H9 (cell line): Measurements from ENCODE around the gene PDK2. TPM values are rescaled to one million over a fixed set of nuclear protein-coding genes. Genes with fewer than 3 reads are reported as not detected.
A peak's percentile ranks its signal among the peaks of the same experiment; 100 is the strongest.

ENCODE experiments used
- DNase-seq: peaks from one replicate; pipeline ENCODE4 v3.0.0-alpha.2; 2017
- H2AFZ ChIP-seq: one replicate; pipeline ENCODE4 v1.6.1; 2013; ENCODE audit warnings: mild to moderate bottlenecking, low read length, control low read depth, moderate library complexity
- H2AK5ac ChIP-seq: 2 replicates; pipeline ENCODE4 v1.6.1; 2013; ENCODE audit warnings: low read length, control low read depth, mixed read lengths; ENCODE audit not compliant: insufficient read length
- H2BK120ac ChIP-seq: one replicate; pipeline ENCODE4 v1.6.1; 2013; ENCODE audit warnings: low read depth, mild to moderate bottlenecking, low read length, control low read depth, inconsistent platforms; ENCODE audit not compliant: poor library complexity, severe bottlenecking
- H2BK12ac ChIP-seq: 2 replicates; pipeline ENCODE4 v1.6.1; 2013; ENCODE audit warnings: low read length, control low read depth, mixed read lengths, low read depth; ENCODE audit not compliant: insufficient read length
- H2BK15ac ChIP-seq: 2 replicates; pipeline ENCODE4 v1.6.1; 2013; ENCODE audit warnings: low read depth, low read length, control low read depth
- H2BK20ac ChIP-seq: one replicate; pipeline ENCODE4 v1.6.1; 2013; ENCODE audit warnings: low read depth, mild to moderate bottlenecking, low read length, control low read depth, inconsistent platforms; ENCODE audit not compliant: poor library complexity, severe bottlenecking
- H2BK5ac ChIP-seq: 2 replicates; pipeline ENCODE4 v1.6.1; 2013; ENCODE audit warnings: low read length, control low read depth, mixed read lengths; ENCODE audit not compliant: insufficient read length
- H3K14ac ChIP-seq: 2 replicates; pipeline ENCODE4 v1.6.1; 2013; ENCODE audit warnings: low read length, control low read depth; ENCODE audit not compliant: insufficient read depth
- H3K18ac ChIP-seq: 2 replicates; pipeline ENCODE4 v1.6.1; 2013; ENCODE audit warnings: low read depth, mild to moderate bottlenecking, mixed read lengths, low read length, control low read depth; ENCODE audit not compliant: insufficient read length
- H3K23ac ChIP-seq: 2 replicates; pipeline ENCODE4 v1.6.1; 2013; ENCODE audit warnings: low read length, control low read depth, mixed read lengths, low read depth; ENCODE audit not compliant: insufficient read length
- H3K23me2 ChIP-seq: 2 replicates; pipeline ENCODE4 v1.6.1; 2013; ENCODE audit warnings: low read depth, mild to moderate bottlenecking, mixed read lengths, low read length, control low read depth; ENCODE audit not compliant: insufficient read length, poor library complexity, severe bottlenecking
- H3K27ac ChIP-seq: 2 replicates; pipeline ENCODE4 v1.5.1; 2013; ENCODE audit warnings: low read length, control low read depth, mixed read lengths, low read depth; ENCODE audit not compliant: insufficient read length
- H3K27me3 ChIP-seq: 2 replicates; pipeline ENCODE4 v1.6.1; 2013; ENCODE audit warnings: low read length, control low read depth, inconsistent platforms; ENCODE audit not compliant: insufficient read depth
- H3K4ac ChIP-seq: 2 replicates; pipeline ENCODE4 v1.6.1; 2013; ENCODE audit warnings: low read depth, mild to moderate bottlenecking, control low read depth, inconsistent platforms, low read length, moderate library complexity
- H3K4me1 ChIP-seq: 2 replicates; pipeline ENCODE4 v1.6.1; 2013; ENCODE audit warnings: low read length, control low read depth, inconsistent platforms; ENCODE audit not compliant: insufficient read depth
- H3K4me2 ChIP-seq: 2 replicates; pipeline ENCODE4 v1.6.1; 2013; ENCODE audit warnings: low read length, control low read depth, mixed read lengths; ENCODE audit not compliant: insufficient read length, insufficient read depth
- H3K56ac ChIP-seq: 2 replicates; pipeline ENCODE4 v1.6.1; 2013; ENCODE audit warnings: low read depth, mild to moderate bottlenecking, mixed read lengths, low read length, control low read depth; ENCODE audit not compliant: insufficient read length
- H3K79me1 ChIP-seq: 2 replicates; pipeline ENCODE4 v1.6.1; 2013; ENCODE audit warnings: low read depth, mild to moderate bottlenecking, moderate library complexity, low read length, control low read depth, inconsistent platforms; ENCODE audit not compliant: insufficient read depth, poor library complexity, severe bottlenecking
- H3K79me2 ChIP-seq: 2 replicates; pipeline ENCODE4 v1.6.1; 2013; ENCODE audit warnings: low read length, control low read depth, inconsistent platforms; ENCODE audit not compliant: insufficient read depth
- H3K9ac ChIP-seq: 2 replicates; pipeline ENCODE4 v1.6.1; 2013; ENCODE audit warnings: low read length, control low read depth, mixed read lengths; ENCODE audit not compliant: insufficient read length; ENCODE audit errors: extremely low read depth
- H3K9me3 ChIP-seq: one replicate; pipeline ENCODE4 v1.6.1; 2013; ENCODE audit warnings: low read depth, low read length, inconsistent platforms; ENCODE audit not compliant: control insufficient read depth
- H3T11ph ChIP-seq: one replicate; pipeline ENCODE4 v1.6.1; 2013; ENCODE audit warnings: mild to moderate bottlenecking, low read length, control low read depth, inconsistent platforms
- H4K20me1 ChIP-seq: one replicate; pipeline ENCODE4 v1.6.1; 2013; ENCODE audit not compliant: control insufficient read depth, insufficient read length, insufficient read depth
- H4K5ac ChIP-seq: 2 replicates; pipeline ENCODE4 v1.6.1; 2013; ENCODE audit warnings: low read depth, mild to moderate bottlenecking, mixed read lengths, low read length, control low read depth; ENCODE audit not compliant: insufficient read length
- H4K8ac ChIP-seq: replicated peaks from 2 replicates; pipeline ENCODE4 v1.6.1; 2013; ENCODE audit warnings: low read length, control low read depth, mixed read lengths, low read depth; ENCODE audit not compliant: insufficient read length
- H4K91ac ChIP-seq: 2 replicates; pipeline ENCODE4 v1.6.1; 2013; ENCODE audit warnings: low read depth, mild to moderate bottlenecking, moderate library complexity, mixed read lengths, low read length, control low read depth; ENCODE audit not compliant: insufficient read length
- H3K27ac Mint-ChIP-seq, 3 experiments: 2 replicates in 2 of 3; 3 replicates in 1 of 3; pipeline ENCODE4 v1.8.0; 2020 to 2021; ENCODE audit warnings: mixed read lengths in 3 of 3, mild to moderate bottlenecking in 1 of 3, moderate library complexity in 1 of 3
- H3K27me3 Mint-ChIP-seq: 2 replicates; pipeline ENCODE4 v1.8.0; 2021; ENCODE audit warnings: low read depth, mild to moderate bottlenecking, moderate library complexity, mixed read lengths
- H3K36me3 Mint-ChIP-seq, 3 experiments: 2 replicates in 2 of 3; 3 replicates in 1 of 3; pipeline ENCODE4 v1.8.0; 2020 to 2021; ENCODE audit warnings: low read depth in 3 of 3, mixed read lengths in 3 of 3; ENCODE audit not compliant: insufficient read depth in 1 of 3
- H3K4me1 Mint-ChIP-seq, 2 experiments: 2 replicates each; pipeline ENCODE4 v1.8.0; 2020; ENCODE audit warnings: mixed read lengths in 2 of 2
- H3K4me3 Mint-ChIP-seq, 2 experiments: 2 replicates in 1 of 2; 3 replicates in 1 of 2; pipeline ENCODE4 v1.8.0; 2020 to 2021; ENCODE audit warnings: mild to moderate bottlenecking in 2 of 2, mixed read lengths in 2 of 2, moderate library complexity in 1 of 2
- H3K9me3 Mint-ChIP-seq, 2 experiments: 2 replicates in 1 of 2; 3 replicates in 1 of 2; pipeline ENCODE4 v1.8.0; 2020; ENCODE audit warnings: mild to moderate bottlenecking in 2 of 2, mixed read lengths in 2 of 2, moderate library complexity in 1 of 2
- CTCF ChIP-seq: fragments of 200-600 bp; sonication (generic); conservative IDR thresholded peaks from 3 replicates; pipeline ENCODE4 v1.8.0; 2021; ENCODE audit warnings: antibody characterized with exemption, mild to moderate bottlenecking
- WGBS: extraction: QIAGEN DNeasy Blood & Tissue Kit; methylation state at CpG from one replicate; pipeline ENCODE4 v1.1.7; 2013; ENCODE audit warnings: missing lambda C conversion rate, low lambda C conversion rate, mixed read lengths; ENCODE audit not compliant: insufficient read length; ENCODE audit errors: extremely low coverage; 5-methylcytosine and 5-hydroxymethylcytosine counted together
- total RNA-seq: library from RNA; stranded (reverse); gene quantifications from 2 replicates; pipeline ENCODE4 v1.2.1, GENCODE V29; 2021

Gene PDK2
- total RNA-seq, 1 experiment from 2014 or later = 19.9 TPM

- no peak overlapping the region for H2AFZ ChIP-seq
- Mint-ChIP-seq H3K9me3 (no peaks in the 10 kb centered on the region; a peak in 1 of 5 replicates), H3K36me3 (peaks cover 0 to 3% (median 2%) of the 10 kb centered on the region in 3 experiments; a peak in 1 of 7 replicates), H3K4me1 (peaks cover 26 to 41% of the 10 kb centered on the region in 2 experiments), H3K4me3 (no peak overlapping the region), H3K27ac (0 out of 7 replicates have a peak overlapping the region, but pooled peaks of 1 of the 3 experiments have one; percentile 27), H3K27me3 (peaks cover 61% of the 10 kb centered on the region)
- H2BK15ac ChIP-seq = no peak overlapping the region
- H3K79me1 ChIP-seq = no peaks in the 10 kb centered on the region
- H3T11ph ChIP-seq = no peak overlapping the region
- no peaks in the 10 kb centered on the region for H3K9me3 ChIP-seq
- H4K5ac ChIP-seq = no peak overlapping the region
- no peak overlapping the region for H4K8ac ChIP-seq
- no peak overlapping the region for H3K23ac ChIP-seq
- no peaks in the 10 kb centered on the region; the same call in 1 of the 2 replicates for H3K27me3 ChIP-seq
- H2BK20ac ChIP-seq = no peak overlapping the region
- H4K20me1 ChIP-seq = no peaks in the 10 kb centered on the region
- H2AK5ac ChIP-seq = no peak overlapping the region
- no peak overlapping the region for H4K91ac ChIP-seq
- no peak overlapping the region for H3K9ac ChIP-seq
- no peak overlapping the region for H3K27ac ChIP-seq
- no peak overlapping the region for H3K4me2 ChIP-seq
- H3K4ac ChIP-seq = no peak overlapping the region
- H2BK5ac ChIP-seq = no peak overlapping the region
- H2BK120ac ChIP-seq = no peak overlapping the region
- no peak overlapping the region for H3K18ac ChIP-seq
- H3K56ac ChIP-seq = no peak overlapping the region
- TF ChIP-seq CTCF = no peak
- H3K14ac ChIP-seq = no peak overlapping the region
- no peaks in the 10 kb centered on the region for H3K23me2 ChIP-seq
- no peak for DNase-seq
- H3K4me1 ChIP-seq = peaks cover 8% of the 10 kb centered on the region; the same call in 1 of the 2 replicates
- H3K79me2 ChIP-seq = no peaks in the 10 kb centered on the region
- H2BK12ac ChIP-seq = no peak overlapping the region
- no CpG with 5 or more reads among the region's 7 CpGs for WGBS
Measured at GRCh38 chr17:50120475-50121253, 25.5 kb downstream of the PDK2 start.
